HCT116 (cell line): Measurements from ENCODE around the gene DDR1. TPM values are rescaled to one million over a fixed set of nuclear protein-coding genes. Genes with fewer than 3 reads are reported as not detected.

Experiments used
- ATAC-seq: fragments of 200-7000 bp; cut with Tn5 transposase; 2 replicates; pipeline ENCODE4 v1.9.1; 2020; ENCODE audit warnings: mild to moderate bottlenecking, moderate library complexity
- BruUV-seq: library from RNA; stranded (reverse); fragments of 400-500 nt; replicated peaks from 2 replicates; lab custom pipeline; 2021; lab: Mats Ljungman, UMichigan
- CTCF ChIA-PET: fragments of 300-600 bp; sonication (Branson Sonifier 250); formaldehyde crosslinking; loops from one replicate; lab custom pipeline; 2021; ENCODE audit warnings: antibody characterized with exemption; lab: Charles Lee
- POLR2A ChIA-PET: fragments of 300-600, 350-600 bp; sonication (Branson Sonifier 250); formaldehyde crosslinking; loops from one replicate; lab custom pipeline; 2021; ENCODE audit warnings: antibody characterized with exemption; lab: Charles Lee
- RAD21 ChIA-PET, 2 experiments: fragments of 300-600 bp; sonication (Branson Sonifier 250); formaldehyde crosslinking; loops; one replicate each; lab custom pipeline; 2023; ENCODE audit warnings: low total read pairs in 2 of 2; ENCODE audit not compliant: uncharacterized antibody in 2 of 2, unreplicated experiment in 2 of 2, low non-redundant PET in 1 of 2; lab: Charles Lee
- DNase-seq: peaks from one replicate; pipeline ENCODE4 v3.0.0-alpha.2; 2010; ENCODE audit warnings: low read depth, low spot score
- H2AFZ ChIP-seq: fragments of 200-600 bp; shearing (Covaris generic), sonication (generic); 2 replicates; pipeline ENCODE4 v1.6.1; 2017; ENCODE audit warnings: low read depth, mixed run types, mixed read lengths, antibody characterized with exemption, low read length; ENCODE audit not compliant: poor library complexity, severe bottlenecking
- H3K27ac ChIP-seq: 2 replicates; pipeline ENCODE4 v1.5.1; 2012; ENCODE audit warnings: low read depth, low read length
- H3K27me3 ChIP-seq: fragments of 200-600 bp; sonication (generic); 2 replicates; pipeline ENCODE4 v1.6.1; 2016; ENCODE audit warnings: mixed run types, low read length, mixed read lengths; ENCODE audit not compliant: insufficient read depth
- H3K36me3 ChIP-seq, 2 experiments: fragments of 200-500 bp in 1 of 2; fragments of 200-600 bp in 1 of 2; sonication (Bioruptor generic) in 1 of 2; sonication (generic) in 1 of 2; 2 replicates each; pipeline versions ENCODE4 v1.5.1 to v1.6.1; 2014 to 2016; ENCODE audit warnings: low read length in 2 of 2, inconsistent platforms in 1 of 2, mixed read lengths in 1 of 2, mixed run types in 1 of 2; ENCODE audit not compliant: insufficient read depth in 2 of 2, control insufficient read depth in 1 of 2
- H3K4me1 ChIP-seq, 2 experiments: fragments of 200-600 bp in 1 of 2; sonication (generic) in 1 of 2; 2 replicates each; pipeline versions ENCODE4 v1.5.1 to v1.6.1; 2012 to 2017; ENCODE audit warnings: low read length in 2 of 2, inconsistent platforms in 1 of 2, mild to moderate bottlenecking in 1 of 2, mixed read lengths in 1 of 2, mixed run types in 1 of 2, moderate library complexity in 1 of 2; ENCODE audit not compliant: insufficient read depth in 2 of 2, control insufficient read depth in 1 of 2
- H3K4me2 ChIP-seq: fragments of 200-600 bp; sonication (generic); 2 replicates; pipeline ENCODE4 v1.6.1; 2017; ENCODE audit warnings: mixed run types, low read length, mixed read lengths
- H3K4me3 ChIP-seq, 2 experiments: fragments of 200-600 bp in 1 of 2; sonication (generic) in 1 of 2; replicated peaks in 1 of 2; 2 replicates each; pipeline ENCODE4 v1.5.1; 2011 to 2016; ENCODE audit warnings: low read length in 2 of 2, control low read depth in 1 of 2, low read depth in 1 of 2, mild to moderate bottlenecking in 1 of 2, mixed read lengths in 1 of 2, mixed run types in 1 of 2
- H3K79me2 ChIP-seq: fragments of 200-600 bp; sonication (generic); 2 replicates; pipeline ENCODE4 v1.6.1; 2017; ENCODE audit warnings: mild to moderate bottlenecking, mixed run types, low read length, moderate library complexity, mixed read lengths; ENCODE audit not compliant: insufficient read depth
- H3K9ac ChIP-seq: fragments of 200-600 bp; sonication (generic); 2 replicates; pipeline ENCODE4 v1.6.1; 2016; ENCODE audit warnings: low read length, mixed read lengths
- H3K9me2 ChIP-seq: fragments of 200-600 bp; sonication (generic), shearing (Covaris generic); 2 replicates; pipeline ENCODE4 v1.6.1; 2017; ENCODE audit warnings: mixed run types, mild to moderate bottlenecking, moderate library complexity; ENCODE audit not compliant: insufficient read depth
- H3K9me3 ChIP-seq, 2 experiments: fragments of 200-500 bp in 1 of 2; fragments of 200-600 bp in 1 of 2; sonication (Bioruptor generic) in 1 of 2; sonication (generic) in 1 of 2; 2 replicates each; pipeline ENCODE4 v1.6.1; 2014 to 2017; ENCODE audit warnings: low read length in 2 of 2, mixed read lengths in 2 of 2, inconsistent platforms in 1 of 2, low read depth in 1 of 2, mild to moderate bottlenecking in 1 of 2, mixed run types in 1 of 2, moderate library complexity in 1 of 2; ENCODE audit not compliant: control insufficient read depth in 1 of 2, insufficient read depth in 1 of 2
- H4K20me1 ChIP-seq: fragments of 200-600 bp; sonication (generic), shearing (Covaris generic); 2 replicates; pipeline ENCODE4 v1.6.1; 2017; ENCODE audit warnings: mixed run types, mild to moderate bottlenecking, moderate library complexity; ENCODE audit not compliant: insufficient read depth
- CEBPB ChIP-seq: IDR thresholded peaks from 2 replicates; pipeline ENCODE4 v1.6.1; 2012; ENCODE audit warnings: low read depth
- EZH2phosphoT487 ChIP-seq: fragments of 200-600 bp; IDR thresholded peaks from 2 replicates; pipeline ENCODE4 v1.6.1; 2018; ENCODE audit warnings: antibody characterized with exemption, borderline replicate concordance
- FOSL1 ChIP-seq: IDR thresholded peaks from 2 replicates; pipeline ENCODE4 v1.6.1; 2012; ENCODE audit warnings: low read depth
- MAX ChIP-seq: IDR thresholded peaks from 2 replicates; pipeline ENCODE4 v1.6.1; 2012
- POLR2A ChIP-seq: IDR thresholded peaks from 2 replicates; pipeline ENCODE4 v1.7.0; 2011; ENCODE audit warnings: borderline replicate concordance; ENCODE audit not compliant: insufficient read depth, insufficient read length; ENCODE audit errors: extremely low read depth
- REST ChIP-seq: IDR thresholded peaks from 2 replicates; pipeline ENCODE4 v1.6.1; 2012; ENCODE audit warnings: low read depth
- SIN3A ChIP-seq: IDR thresholded peaks from 2 replicates; pipeline ENCODE4 v1.6.1; 2012; ENCODE audit warnings: low read depth
- SP1 ChIP-seq: IDR thresholded peaks from 2 replicates; pipeline ENCODE4 v1.6.1; 2012; ENCODE audit warnings: low read depth
- SRF ChIP-seq: IDR thresholded peaks from 2 replicates; pipeline ENCODE4 v1.6.1; 2012; ENCODE audit warnings: low read depth
- TCF7L2 ChIP-seq: IDR thresholded peaks from 2 replicates; pipeline ENCODE4 v1.7.0; 2011; ENCODE audit warnings: borderline replicate concordance, inconsistent platforms; ENCODE audit not compliant: insufficient read depth, insufficient read length; ENCODE audit errors: extremely low read depth
- YY1 ChIP-seq: IDR thresholded peaks from 2 replicates; pipeline ENCODE4 v1.6.1; 2011; ENCODE audit warnings: low read length, low read depth, moderate library complexity, mild to moderate bottlenecking; ENCODE audit not compliant: insufficient replicate concordance; ENCODE audit errors: extremely low read depth
- ZNF274 ChIP-seq: fragments of 200-500 bp; sonication (Bioruptor generic); IDR thresholded peaks from 2 replicates; pipeline ENCODE4 v1.6.1; 2014; ENCODE audit warnings: mild to moderate bottlenecking, low read depth, low read length, inconsistent platforms
- intact Hi-C: fragments of 100-400 bp; cut with micrococcal nuclease; formaldehyde crosslinking; loops from 2 replicates; pipeline ENCODE4 v1.10.0; 2022
- total RNA-seq: library from RNA; stranded (reverse); gene quantifications from one replicate; pipeline ENCODE4 v1.2.1, GENCODE V29; 2021; ENCODE audit not compliant: unreplicated experiment
- TF ChIP-seq, protein P1 (sequence below): IDR thresholded peaks from 2 replicates; pipeline ENCODE4 v1.6.1; 2011; ENCODE audit warnings: mild to moderate bottlenecking, low read length, moderate library complexity; ENCODE audit not compliant: insufficient replicate concordance; ENCODE audit errors: extremely low read depth

The DDR1 gene
- total RNA-seq, 1 experiment from 2014 or later = 211 TPM

- TF ChIP-seq FOSL1 = no peak
- no peak for TF ChIP-seq TCF7L2
- no peak for TF ChIP-seq SIN3A
- no peak for TF ChIP-seq YY1
- no peak for TF ChIP-seq MAX
- no peak for TF ChIP-seq POLR2A
- no peak for TF ChIP-seq SP1
These were observed 4.5 kb upstream of the DDR1 start (continued) for GRCh38 chr6:30879684-30880427.

GRCh38 chr6:30880698-30881252, 3.5 kb upstream of the DDR1 start:
- Histone ChIP-seq H3K9me3 (no peaks in the 10 kb centered on the region), H3K9me2 (no peaks in the 10 kb centered on the region), H3K4me2 (no peak overlapping the region), H2AFZ (no peak overlapping the region), H3K79me2 (peaks cover 28% of the 10 kb centered on the region), H3K36me3 (no peaks in the 10 kb centered on the region), H3K4me1 (peaks cover 46 to 65% of the 10 kb centered on the region in 2 experiments), H3K9ac (no peak overlapping the region), H3K27ac (no peak overlapping the region), H4K20me1 (no peaks in the 10 kb centered on the region), H3K4me3 (no peak overlapping the region), H3K27me3 (no peaks in the 10 kb centered on the region)
- DNase-seq (no peak), ATAC-seq (no peak)
- RAD21 ChIA-PET = no interaction called here
- POLR2A ChIA-PET = no interaction called here
- CTCF ChIA-PET = interaction anchor here (3.1 to 5.3 kb wide), 2 partner anchors 52 to 207 kb away, joined by 16 to 34 read pairs; no protein-coding TSS in a partner anchor
- no peak for TF ChIP-seq FOSL1
- TF ChIP-seq SP1 = no peak
- TF ChIP-seq SRF = no peak
- TF ChIP-seq, protein P1, sequence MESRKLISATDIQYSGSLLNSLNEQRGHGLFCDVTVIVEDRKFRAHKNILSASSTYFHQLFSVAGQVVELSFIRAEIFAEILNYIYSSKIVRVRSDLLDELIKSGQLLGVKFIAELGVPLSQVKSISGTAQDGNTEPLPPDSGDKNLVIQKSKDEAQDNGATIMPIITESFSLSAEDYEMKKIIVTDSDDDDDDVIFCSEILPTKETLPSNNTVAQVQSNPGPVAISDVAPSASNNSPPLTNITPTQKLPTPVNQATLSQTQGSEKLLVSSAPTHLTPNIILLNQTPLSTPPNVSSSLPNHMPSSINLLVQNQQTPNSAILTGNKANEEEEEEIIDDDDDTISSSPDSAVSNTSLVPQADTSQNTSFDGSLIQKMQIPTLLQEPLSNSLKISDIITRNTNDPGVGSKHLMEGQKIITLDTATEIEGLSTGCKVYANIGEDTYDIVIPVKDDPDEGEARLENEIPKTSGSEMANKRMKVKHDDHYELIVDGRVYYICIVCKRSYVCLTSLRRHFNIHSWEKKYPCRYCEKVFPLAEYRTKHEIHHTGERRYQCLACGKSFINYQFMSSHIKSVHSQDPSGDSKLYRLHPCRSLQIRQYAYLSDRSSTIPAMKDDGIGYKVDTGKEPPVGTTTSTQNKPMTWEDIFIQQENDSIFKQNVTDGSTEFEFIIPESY = no peak
- no peak for TF ChIP-seq CEBPB
- TF ChIP-seq EZH2phosphoT487 = no peak
- TF ChIP-seq ZNF274 = no peak
- TF ChIP-seq REST = no peak
- no peak for TF ChIP-seq SIN3A
- BruUV-seq = no TSS peak
- intact Hi-C loops = no loop called here
